Neural cell (in vitro differentiated cells): Measurements from ENCODE around the gene PTPRD.

Experiments used
- CTCF ChIP-seq: fragments of 450-650 bp; IDR thresholded peaks from 2 replicates; pipeline ENCODE4 v1.5.1; 2014; ENCODE audit warnings: antibody characterized with exemption, mild to moderate bottlenecking, moderate library complexity; ENCODE audit not compliant: poor library complexity, severe bottlenecking
- EP300 ChIP-seq: fragments of 450-650 bp; conservative IDR thresholded peaks from 2 replicates; pipeline ENCODE4 v1.6.1; 2014; ENCODE audit warnings: antibody characterized with exemption, mild to moderate bottlenecking, moderate library complexity; ENCODE audit not compliant: poor library complexity, severe bottlenecking
- EZH2 ChIP-seq: fragments of 200-600, 300-800 bp; shearing (Covaris generic), sonication (generic); IDR thresholded peaks from 2 replicates; pipeline ENCODE4 v1.6.1; 2014; ENCODE audit warnings: antibody characterized with exemption, low read length, borderline replicate concordance, mild to moderate bottlenecking; ENCODE audit not compliant: insufficient read depth, poor library complexity, severe bottlenecking
- MXI1 ChIP-seq: fragments of 450-650 bp; conservative IDR thresholded peaks from 2 replicates; pipeline ENCODE4 v1.6.1; 2014; ENCODE audit warnings: antibody characterized with exemption, mild to moderate bottlenecking; ENCODE audit not compliant: poor library complexity, severe bottlenecking
- POLR2AphosphoS5 ChIP-seq: IDR thresholded peaks from 2 replicates; pipeline ENCODE4 v1.6.1; 2012
- RAD21 ChIP-seq: fragments of 450-650 bp; conservative IDR thresholded peaks from 2 replicates; pipeline ENCODE4 v1.6.1; 2014; ENCODE audit warnings: antibody characterized with exemption, mild to moderate bottlenecking, moderate library complexity
- SMC3 ChIP-seq: fragments of 450-650 bp; conservative IDR thresholded peaks from 2 replicates; pipeline ENCODE4 v1.6.1; 2014; ENCODE audit warnings: antibody characterized with exemption, mild to moderate bottlenecking, moderate library complexity; ENCODE audit not compliant: poor library complexity
- TF ChIP-seq, protein P1 (sequence below): IDR thresholded peaks from 2 replicates; pipeline ENCODE4 v1.6.1; 2012; ENCODE audit warnings: borderline replicate concordance

DNA sequence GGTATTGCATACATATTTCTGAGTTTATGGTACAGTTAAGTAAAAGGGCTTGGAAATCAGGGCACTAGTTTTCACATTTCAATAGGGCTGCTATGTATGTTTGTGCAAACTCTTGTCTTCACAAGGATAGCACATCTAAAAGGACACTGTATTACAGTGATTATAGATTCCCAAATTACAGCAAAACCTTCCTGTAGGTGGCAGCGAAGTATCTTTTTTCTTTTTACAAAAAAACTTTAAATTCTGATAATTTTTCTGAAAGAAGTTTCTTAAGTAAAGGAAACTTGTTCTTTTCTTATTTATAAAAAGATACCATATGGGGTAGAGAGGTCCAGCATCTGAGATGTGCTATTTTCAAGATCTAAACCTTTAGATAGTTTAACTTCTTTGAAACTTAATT, 337.8 kb downstream of the PTPRD start:
- TF ChIP-seq CTCF (peak; percentile 48), EZH2 (no peak), MXI1 (no peak), EP300 (no peak), SMC3 (no peak), RAD21 (peak; percentile 43), POLR2AphosphoS5 (no peak)
- TF ChIP-seq, protein P1, sequence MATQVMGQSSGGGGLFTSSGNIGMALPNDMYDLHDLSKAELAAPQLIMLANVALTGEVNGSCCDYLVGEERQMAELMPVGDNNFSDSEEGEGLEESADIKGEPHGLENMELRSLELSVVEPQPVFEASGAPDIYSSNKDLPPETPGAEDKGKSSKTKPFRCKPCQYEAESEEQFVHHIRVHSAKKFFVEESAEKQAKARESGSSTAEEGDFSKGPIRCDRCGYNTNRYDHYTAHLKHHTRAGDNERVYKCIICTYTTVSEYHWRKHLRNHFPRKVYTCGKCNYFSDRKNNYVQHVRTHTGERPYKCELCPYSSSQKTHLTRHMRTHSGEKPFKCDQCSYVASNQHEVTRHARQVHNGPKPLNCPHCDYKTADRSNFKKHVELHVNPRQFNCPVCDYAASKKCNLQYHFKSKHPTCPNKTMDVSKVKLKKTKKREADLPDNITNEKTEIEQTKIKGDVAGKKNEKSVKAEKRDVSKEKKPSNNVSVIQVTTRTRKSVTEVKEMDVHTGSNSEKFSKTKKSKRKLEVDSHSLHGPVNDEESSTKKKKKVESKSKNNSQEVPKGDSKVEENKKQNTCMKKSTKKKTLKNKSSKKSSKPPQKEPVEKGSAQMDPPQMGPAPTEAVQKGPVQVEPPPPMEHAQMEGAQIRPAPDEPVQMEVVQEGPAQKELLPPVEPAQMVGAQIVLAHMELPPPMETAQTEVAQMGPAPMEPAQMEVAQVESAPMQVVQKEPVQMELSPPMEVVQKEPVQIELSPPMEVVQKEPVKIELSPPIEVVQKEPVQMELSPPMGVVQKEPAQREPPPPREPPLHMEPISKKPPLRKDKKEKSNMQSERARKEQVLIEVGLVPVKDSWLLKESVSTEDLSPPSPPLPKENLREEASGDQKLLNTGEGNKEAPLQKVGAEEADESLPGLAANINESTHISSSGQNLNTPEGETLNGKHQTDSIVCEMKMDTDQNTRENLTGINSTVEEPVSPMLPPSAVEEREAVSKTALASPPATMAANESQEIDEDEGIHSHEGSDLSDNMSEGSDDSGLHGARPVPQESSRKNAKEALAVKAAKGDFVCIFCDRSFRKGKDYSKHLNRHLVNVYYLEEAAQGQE = no peak
